Measurements from ENCODE around the gene OLFML2A. TPM values are rescaled to one million over a fixed set of nuclear protein-coding genes. Genes with fewer than 3 reads are reported as not detected.

The OLFML2A gene
- total RNA-seq, 1 experiment from 2014 or later: 6.7 TPM

DNA sequence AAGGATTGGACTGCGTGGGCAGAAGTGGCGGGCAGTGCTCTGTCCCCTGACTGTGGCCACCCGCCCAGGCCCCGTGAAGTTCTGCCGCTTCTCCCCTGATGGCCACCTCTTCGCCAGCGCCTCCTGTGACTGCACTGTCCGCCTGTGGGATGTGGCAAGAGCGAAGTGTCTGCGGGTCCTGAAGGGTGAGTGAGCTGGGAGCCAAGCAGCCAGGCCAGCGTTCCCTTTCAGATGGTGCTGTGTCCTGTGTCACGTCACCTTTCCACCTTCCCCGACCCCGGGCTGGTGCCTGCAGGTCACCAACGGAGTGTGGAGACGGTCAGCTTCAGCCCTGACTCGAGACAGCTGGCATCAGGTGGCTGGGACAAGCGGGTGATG lies 78.6 kb downstream of the OLFML2A start:
- no peaks in the 10 kb centered on the region for H3K9me3 Mint-ChIP-seq
- DNase-seq (ENCODE audit: low spot score): no peak
- POLR2A ChIA-PET: interaction anchor here (0.6 to 1.9 kb wide), 8 partner anchors 15 to 113 kb away, joined by 3 to 14 read pairs (median 3); partner anchors contain the start of gene NR6A1
- no peak for TF ChIP-seq JAZF1 (CRISPR knock-in tag; IDR thresholded peaks at IDR 0.05)
- no peak for TF ChIP-seq KAT7 (CRISPR knock-in tag; IDR thresholded peaks at IDR 0.05; ENCODE audit: borderline replicate concordance)
- TF ChIP-seq ZNF263 (CRISPR knock-in tag; IDR thresholded peaks at IDR 0.05; ENCODE audit: low read depth): no peak
- TF ChIP-seq, protein P1, sequence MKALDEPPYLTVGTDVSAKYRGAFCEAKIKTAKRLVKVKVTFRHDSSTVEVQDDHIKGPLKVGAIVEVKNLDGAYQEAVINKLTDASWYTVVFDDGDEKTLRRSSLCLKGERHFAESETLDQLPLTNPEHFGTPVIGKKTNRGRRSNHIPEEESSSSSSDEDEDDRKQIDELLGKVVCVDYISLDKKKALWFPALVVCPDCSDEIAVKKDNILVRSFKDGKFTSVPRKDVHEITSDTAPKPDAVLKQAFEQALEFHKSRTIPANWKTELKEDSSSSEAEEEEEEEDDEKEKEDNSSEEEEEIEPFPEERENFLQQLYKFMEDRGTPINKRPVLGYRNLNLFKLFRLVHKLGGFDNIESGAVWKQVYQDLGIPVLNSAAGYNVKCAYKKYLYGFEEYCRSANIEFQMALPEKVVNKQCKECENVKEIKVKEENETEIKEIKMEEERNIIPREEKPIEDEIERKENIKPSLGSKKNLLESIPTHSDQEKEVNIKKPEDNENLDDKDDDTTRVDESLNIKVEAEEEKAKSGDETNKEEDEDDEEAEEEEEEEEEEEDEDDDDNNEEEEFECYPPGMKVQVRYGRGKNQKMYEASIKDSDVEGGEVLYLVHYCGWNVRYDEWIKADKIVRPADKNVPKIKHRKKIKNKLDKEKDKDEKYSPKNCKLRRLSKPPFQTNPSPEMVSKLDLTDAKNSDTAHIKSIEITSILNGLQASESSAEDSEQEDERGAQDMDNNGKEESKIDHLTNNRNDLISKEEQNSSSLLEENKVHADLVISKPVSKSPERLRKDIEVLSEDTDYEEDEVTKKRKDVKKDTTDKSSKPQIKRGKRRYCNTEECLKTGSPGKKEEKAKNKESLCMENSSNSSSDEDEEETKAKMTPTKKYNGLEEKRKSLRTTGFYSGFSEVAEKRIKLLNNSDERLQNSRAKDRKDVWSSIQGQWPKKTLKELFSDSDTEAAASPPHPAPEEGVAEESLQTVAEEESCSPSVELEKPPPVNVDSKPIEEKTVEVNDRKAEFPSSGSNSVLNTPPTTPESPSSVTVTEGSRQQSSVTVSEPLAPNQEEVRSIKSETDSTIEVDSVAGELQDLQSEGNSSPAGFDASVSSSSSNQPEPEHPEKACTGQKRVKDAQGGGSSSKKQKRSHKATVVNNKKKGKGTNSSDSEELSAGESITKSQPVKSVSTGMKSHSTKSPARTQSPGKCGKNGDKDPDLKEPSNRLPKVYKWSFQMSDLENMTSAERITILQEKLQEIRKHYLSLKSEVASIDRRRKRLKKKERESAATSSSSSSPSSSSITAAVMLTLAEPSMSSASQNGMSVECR (CRISPR knock-in tag; IDR thresholded peaks at IDR 0.05; ENCODE audit: borderline replicate concordance): no peak
- no peak for TF ChIP-seq NR2C2 (CRISPR knock-in tag; IDR thresholded peaks at IDR 0.05)
- no peak for TF ChIP-seq PRDM15 (CRISPR knock-in tag; IDR thresholded peaks at IDR 0.05)
- no peak for TF ChIP-seq FOXJ3 (CRISPR knock-in tag; IDR thresholded peaks at IDR 0.05; ENCODE audit: borderline replicate concordance)
- no peak for TF ChIP-seq TP53 (CRISPR knock-in tag; IDR thresholded peaks at IDR 0.05)
- no peak for TF ChIP-seq TCF7 (CRISPR knock-in tag; IDR thresholded peaks at IDR 0.05; ENCODE audit: low read depth)
- TF ChIP-seq ESRRA (CRISPR knock-in tag; IDR thresholded peaks at IDR 0.05; ENCODE audit: borderline replicate concordance): no peak
- no peak for TF ChIP-seq ETV6 (CRISPR knock-in tag; IDR thresholded peaks at IDR 0.05)
- TF ChIP-seq, protein P2, sequence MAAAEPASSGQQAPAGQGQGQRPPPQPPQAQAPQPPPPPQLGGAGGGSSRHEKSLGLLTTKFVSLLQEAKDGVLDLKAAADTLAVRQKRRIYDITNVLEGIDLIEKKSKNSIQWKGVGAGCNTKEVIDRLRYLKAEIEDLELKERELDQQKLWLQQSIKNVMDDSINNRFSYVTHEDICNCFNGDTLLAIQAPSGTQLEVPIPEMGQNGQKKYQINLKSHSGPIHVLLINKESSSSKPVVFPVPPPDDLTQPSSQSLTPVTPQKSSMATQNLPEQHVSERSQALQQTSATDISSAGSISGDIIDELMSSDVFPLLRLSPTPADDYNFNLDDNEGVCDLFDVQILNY (CRISPR knock-in tag; IDR thresholded peaks at IDR 0.05): no peak
- CTCF ChIA-PET: interaction anchor here (0.5 to 12.9 kb wide), 27 partner anchors 11 to 441 kb away, joined by 3 to 935 read pairs (median 4); partner anchors contain the start of genes NR6A1, OLFML2A and SCAI
- peaks cover 22% of the 10 kb centered on the region for H3K4me1 Mint-ChIP-seq
- H3K27ac Mint-ChIP-seq: peak overlapping the region; percentile 65; the same call in 1 of the 2 replicates
- ATAC-seq: no peak
- no peaks in the 10 kb centered on the region for H3K27me3 Mint-ChIP-seq (ENCODE audit: low read depth)
- peaks cover 35% of the 10 kb centered on the region for H3K36me3 Mint-ChIP-seq
- no peak overlapping the region for H3K4me3 Mint-ChIP-seq

- ChIA-PET POLR2A (interaction anchor here (0.6 to 1.9 kb wide), 11 partner anchors 16 to 113 kb away, joined by 3 to 14 read pairs (median 3); partner anchors contain the start of gene NR6A1), CTCF (interaction anchor here (0.5 to 12.9 kb wide), 32 partner anchors 11 to 506 kb away, joined by 3 to 935 read pairs (median 4); partner anchors contain the start of genes NR6A1, OLFML2A and SCAI)
- Mint-ChIP-seq H3K27me3 (ENCODE audit: low read depth) (no peaks in the 10 kb centered on the region), H3K4me1 (peaks cover 21% of the 10 kb centered on the region), H3K36me3 (peaks cover 41% of the 10 kb centered on the region), H3K9me3 (no peaks in the 10 kb centered on the region), H3K4me3 (no peak overlapping the region), H3K27ac (no peak overlapping the region)
- ATAC-seq: peak; percentile 62
- DNase-seq (ENCODE audit: low spot score): peak; percentile 79
- TF ChIP-seq TEAD4 (CRISPR knock-in tag; IDR thresholded peaks at IDR 0.05) (no peak), CREM (CRISPR knock-in tag; IDR thresholded peaks at IDR 0.05) (peak; percentile 20; the same call in 1 of the 2 replicates), ZBTB43 (CRISPR knock-in tag; IDR thresholded peaks at IDR 0.05) (0 out of 2 replicates have a peak, but pooled peaks have one; percentile 45), MLX (CRISPR knock-in tag; IDR thresholded peaks at IDR 0.05) (no peak), OVOL2 (CRISPR knock-in tag; IDR thresholded peaks at IDR 0.05; ENCODE audit: borderline replicate concordance) (no peak), PRDM15 (CRISPR knock-in tag; IDR thresholded peaks at IDR 0.05) (no peak), ZNF317 (CRISPR knock-in tag; IDR thresholded peaks at IDR 0.05; ENCODE audit: borderline replicate concordance, low read depth) (no peak)
Measured at GRCh38 chr9:124855944-124856765, 79.2 kb downstream of the OLFML2A start.

All from WTC11 (cell line).